ENCODE measurements around the gene ALAS2. TPM values are rescaled to one million over a fixed set of nuclear protein-coding genes. Genes with fewer than 3 reads are reported as not detected.
"Not testable (repeated sequence)": the region's sequence is repeated elsewhere in the genome, so short reads cannot be mapped to it uniquely, and the experiment has no call there.

Gene ALAS2
- total and polyA plus RNA-seq, 7 experiments from 2014 or later: 0.24 TPM; not detected in 6

- no peaks in the 10 kb centered on the region for H3K36me3 ChIP-seq (ENCODE audit: control insufficient read depth in 2 of 3, insufficient read depth in 3 of 3, low read length in 3 of 3)
- Mint-ChIP-seq H3K27ac (peak overlapping the region; percentile 39 to 95 (median 90)), H3K9me3 (peaks cover 0 to 1% (median 0%) of the 10 kb centered on the region in 11 donors), H3K27me3 (peaks cover 0 to 2% (median 0%) of the 10 kb centered on the region in 5 donors), H3K4me3 (peak overlapping the region; percentile 12 to 87 (median 76)), H3K36me3 (no peaks in the 10 kb centered on the region), H3K4me1 (peaks cover 8 to 29% (median 21%) of the 10 kb centered on the region in 7 donors)
- intact Hi-C loops (cut with micrococcal nuclease): loop anchor here (1.0 to 5.0 kb wide), 12 partner anchors 56 to 1015 kb away; partner anchors contain the start of genes APEX2 (in 2 of the 2), GNL3L (in 1 of the 2), MAGED2 (in 1 of the 2) and PHF8 (in 1 of the 2)
- H3K27me3 ChIP-seq (ENCODE audit: control insufficient read depth in 2 of 2, insufficient read depth in 2 of 2, low read length in 2 of 2): no peaks in the 10 kb centered on the region
- H3K27ac ChIP-seq (ENCODE audit: low read depth, low read length): no peak overlapping the region
- peaks cover 8 to 16% of the 10 kb centered on the region in 2 donors for H3K4me1 ChIP-seq (ENCODE audit: control insufficient read depth in 2 of 2, insufficient read depth in 2 of 2, low read length in 2 of 2)
- peak in 7 of 9 donors; percentile 23 to 72 (median 61) for DNase-seq
- peak; percentile 87 for ATAC-seq
- no peaks in the 10 kb centered on the region for H3K9me3 ChIP-seq (ENCODE audit: control insufficient read depth in 2 of 3, low read length in 3 of 3)
- ChIA-PET POLR2A (interaction anchor here (0.7 to 1.2 kb wide), 3 partner anchors 57 to 431 kb away, joined by 3 to 5 read pairs (median 4); partner anchors contain the start of gene APEX2), CTCF (interaction anchor here (1.1 to 1.3 kb wide), 3 partner anchors 54 to 165 kb away, joined by 3 to 26 read pairs (median 3); no protein-coding TSS in a partner anchor)
- H3K4me3 ChIP-seq (ENCODE audit: low read length): peak overlapping the region; percentile 35
These were observed 26.3 kb upstream of the ALAS2 start for GRCh38 chrX:55056820-55057674.

DNA sequence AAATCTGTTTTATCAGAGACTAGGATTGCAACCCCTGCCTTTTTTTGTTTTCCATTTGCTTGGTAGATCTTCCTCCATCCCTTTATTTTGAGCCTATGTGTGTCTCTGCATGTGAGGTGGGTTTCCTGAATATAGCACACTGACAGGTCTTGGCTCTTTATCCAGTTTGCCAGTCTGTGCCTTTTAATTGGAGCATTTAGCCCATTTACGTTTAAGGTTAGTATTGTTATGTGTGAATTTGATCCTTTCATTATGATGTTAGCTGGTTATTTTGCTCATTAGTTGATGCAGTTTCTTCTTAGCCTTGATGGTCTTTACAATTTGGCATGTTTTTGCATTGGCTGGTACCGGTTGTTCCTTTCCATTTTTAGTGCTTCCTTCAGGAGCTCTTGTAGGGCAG is 19.8 kb upstream of the ALAS2 start:
- CTCF ChIA-PET; H3K4me1 ChIP-seq (ENCODE audit: control insufficient read depth in 2 of 2, insufficient read depth in 2 of 2, low read length in 2 of 2); H3K4me3 Mint-ChIP-seq; H3K9me3 Mint-ChIP-seq; H3K27me3 ChIP-seq (ENCODE audit: control insufficient read depth in 2 of 2, insufficient read depth in 2 of 2, low read length in 2 of 2); H3K4me1 Mint-ChIP-seq; POLR2A ChIA-PET; DNase-seq; H3K27me3 Mint-ChIP-seq; ATAC-seq; intact Hi-C loops (cut with micrococcal nuclease); H3K9me3 ChIP-seq (ENCODE audit: control insufficient read depth in 2 of 3, low read length in 3 of 3); H3K4me3 ChIP-seq (ENCODE audit: low read length); H3K36me3 ChIP-seq (ENCODE audit: control insufficient read depth in 2 of 3, insufficient read depth in 3 of 3, low read length in 3 of 3); H3K27ac ChIP-seq (ENCODE audit: low read depth, low read length); H3K36me3 Mint-ChIP-seq; H3K27ac Mint-ChIP-seq: not testable (repeated sequence)

GRCh38 chrX:55041514-55041913 is 10.7 kb upstream of the ALAS2 start:
- no peak overlapping the region for H3K4me3 ChIP-seq (ENCODE audit: low read length)
- POLR2A ChIA-PET: no interaction called here
- CTCF ChIA-PET: no interaction called here

GRCh38 chrX:55039471-55039870 is 8.7 kb upstream of the ALAS2 start:
- no peak for DNase-seq
- no peaks in the 10 kb centered on the region for H3K9me3 Mint-ChIP-seq
- ATAC-seq: no peak
- Histone ChIP-seq H3K36me3 (ENCODE audit: control insufficient read depth in 2 of 3, insufficient read depth in 3 of 3, low read length in 3 of 3) (no peaks in the 10 kb centered on the region), H3K27me3 (ENCODE audit: control insufficient read depth in 2 of 2, insufficient read depth in 2 of 2, low read length in 2 of 2) (no peaks in the 10 kb centered on the region), H3K9me3 (ENCODE audit: control insufficient read depth in 2 of 3, low read length in 3 of 3) (no peaks in the 10 kb centered on the region), H3K27ac (ENCODE audit: low read depth, low read length) (no peak overlapping the region), H3K4me1 (ENCODE audit: control insufficient read depth in 2 of 2, insufficient read depth in 2 of 2, low read length in 2 of 2) (no peaks in the 10 kb centered on the region), H3K4me3 (ENCODE audit: low read length) (no peak overlapping the region)
- ChIA-PET POLR2A (interaction anchor here (0.7 kb wide), 1 partner anchor 25 kb away, joined by 3 read pairs; no protein-coding TSS in a partner anchor), CTCF (no interaction called here)
- H3K4me3 Mint-ChIP-seq: no peak overlapping the region
- H3K27ac Mint-ChIP-seq: no peak overlapping the region
- no peaks in the 10 kb centered on the region for H3K27me3 Mint-ChIP-seq
- H3K36me3 Mint-ChIP-seq: peaks cover 0 to 4% (median 0%) of the 10 kb centered on the region in 5 donors
- intact Hi-C loops (cut with micrococcal nuclease): no loop called here
- H3K4me1 Mint-ChIP-seq: no peaks in the 10 kb centered on the region

More at GRCh38 chrX:55041514-55041913, 10.7 kb upstream of the ALAS2 start:
- H3K27ac ChIP-seq (ENCODE audit: low read depth, low read length): no peak overlapping the region
- Mint-ChIP-seq H3K9me3 (peaks cover 0 to 4% (median 0%) of the 10 kb centered on the region in 11 donors), H3K27me3 (no peaks in the 10 kb centered on the region), H3K4me3 (no peak overlapping the region), H3K36me3 (peaks cover 0 to 4% (median 0%) of the 10 kb centered on the region in 5 donors), H3K27ac (no peak overlapping the region), H3K4me1 (peaks cover 0 to 3% (median 0%) of the 10 kb centered on the region in 7 donors)
- intact Hi-C loops (cut with micrococcal nuclease): no loop called here
- H3K27me3 ChIP-seq (ENCODE audit: control insufficient read depth in 2 of 2, insufficient read depth in 2 of 2, low read length in 2 of 2): no peaks in the 10 kb centered on the region
- DNase-seq (no peak), ATAC-seq (no peak)
- no peaks in the 10 kb centered on the region for H3K4me1 ChIP-seq (ENCODE audit: control insufficient read depth in 2 of 2, insufficient read depth in 2 of 2, low read length in 2 of 2)
- no peaks in the 10 kb centered on the region for H3K9me3 ChIP-seq (ENCODE audit: control insufficient read depth in 2 of 3, low read length in 3 of 3)
- H3K36me3 ChIP-seq (ENCODE audit: control insufficient read depth in 2 of 3, insufficient read depth in 3 of 3, low read length in 3 of 3): no peaks in the 10 kb centered on the region

GRCh38 chrX:55033429-55033828 is 2.7 kb upstream of the ALAS2 start:
- intact Hi-C loops (cut with micrococcal nuclease): no loop called here
- Histone ChIP-seq H3K9me3 (ENCODE audit: control insufficient read depth in 2 of 3, low read length in 3 of 3) (no peaks in the 10 kb centered on the region), H3K36me3 (ENCODE audit: control insufficient read depth in 2 of 3, insufficient read depth in 3 of 3, low read length in 3 of 3) (no peaks in the 10 kb centered on the region), H3K4me1 (ENCODE audit: control insufficient read depth in 2 of 2, insufficient read depth in 2 of 2, low read length in 2 of 2) (no peaks in the 10 kb centered on the region), H3K27me3 (ENCODE audit: control insufficient read depth in 2 of 2, insufficient read depth in 2 of 2, low read length in 2 of 2) (no peaks in the 10 kb centered on the region), H3K4me3 (ENCODE audit: low read length) (no peak overlapping the region), H3K27ac (ENCODE audit: low read depth, low read length) (no peak overlapping the region)
- Mint-ChIP-seq H3K4me1 (no peaks in the 10 kb centered on the region), H3K27me3 (no peaks in the 10 kb centered on the region), H3K4me3 (no peak overlapping the region), H3K36me3 (no peaks in the 10 kb centered on the region), H3K27ac (peak overlapping the region in 1 of 9 donors; percentile 42), H3K9me3 (no peaks in the 10 kb centered on the region)
- DNase-seq (no peak), ATAC-seq (no peak)
- ChIA-PET POLR2A (interaction anchor here (0.6 kb wide), 1 partner anchor 497 kb away, joined by 3 read pairs; no protein-coding TSS in a partner anchor), CTCF (no interaction called here)

GRCh38 chrX:55029291-55029690 is 1.5 kb downstream of the ALAS2 start:
- CTCF ChIA-PET: no interaction called here
- H3K4me1 Mint-ChIP-seq: peaks cover 0 to 13% (median 7%) of the 10 kb centered on the region in 7 donors
- ATAC-seq: no peak

More at GRCh38 chrX:55029291-55029690, 1.5 kb downstream of the ALAS2 start:
- Mint-ChIP-seq H3K27me3 (no peaks in the 10 kb centered on the region), H3K27ac (no peak overlapping the region), H3K36me3 (peaks cover 0 to 3% (median 0%) of the 10 kb centered on the region in 5 donors), H3K9me3 (no peaks in the 10 kb centered on the region), H3K4me3 (no peak overlapping the region)
- no peak overlapping the region for H3K27ac ChIP-seq (ENCODE audit: low read depth, low read length)
- intact Hi-C loops (cut with micrococcal nuclease): no loop called here
- POLR2A ChIA-PET: no interaction called here
- H3K4me1 ChIP-seq (ENCODE audit: control insufficient read depth in 2 of 2, insufficient read depth in 2 of 2, low read length in 2 of 2): no peaks in the 10 kb centered on the region
- H3K4me3 ChIP-seq (ENCODE audit: low read length): no peak overlapping the region
- no peaks in the 10 kb centered on the region for H3K27me3 ChIP-seq (ENCODE audit: control insufficient read depth in 2 of 2, insufficient read depth in 2 of 2, low read length in 2 of 2)
- DNase-seq: no peak
- H3K9me3 ChIP-seq (ENCODE audit: control insufficient read depth in 2 of 3, low read length in 3 of 3): no peaks in the 10 kb centered on the region
- no peaks in the 10 kb centered on the region for H3K36me3 ChIP-seq (ENCODE audit: control insufficient read depth in 2 of 3, insufficient read depth in 3 of 3, low read length in 3 of 3)
